ENCODE data around the gene RAB11FIP4.

The RAB11FIP4 gene

GRCh38 chr17:31405890-31406371 is 14.5 kb downstream of the RAB11FIP4 start:
- no peak for DNase-seq (ENCODE audit: low read depth in 2 of 2)

GRCh38 chr17:31408586-31408985 is 17.1 kb downstream of the RAB11FIP4 start:
- DNase-seq (ENCODE audit: low read depth in 2 of 2) = no peak

GRCh38 chr17:31411707-31412285 is 20.3 kb downstream of the RAB11FIP4 start:
- DNase-seq (ENCODE audit: low read depth in 2 of 2) = no peak

- no peak for DNase-seq (ENCODE audit: low read depth in 2 of 2)
These were observed 21.0 kb downstream of the RAB11FIP4 start for GRCh38 chr17:31412511-31412910.

GRCh38 chr17:31413081-31413799 is 21.8 kb downstream of the RAB11FIP4 start:
- DNase-seq (ENCODE audit: low read depth in 2 of 2) = no peak

GRCh38 chr17:31413874-31414549 is 22.5 kb downstream of the RAB11FIP4 start:
- DNase-seq (ENCODE audit: low read depth in 2 of 2) = no peak

GRCh38 chr17:31414550-31414918 is 23.1 kb downstream of the RAB11FIP4 start:
- DNase-seq (ENCODE audit: low read depth in 2 of 2) = no peak

GRCh38 chr17:31415004-31415454 is 23.6 kb downstream of the RAB11FIP4 start:
- no peak for DNase-seq (ENCODE audit: low read depth in 2 of 2)

GRCh38 chr17:31415640-31416502 is 24.4 kb downstream of the RAB11FIP4 start:
- no peak for DNase-seq (ENCODE audit: low read depth in 2 of 2)

GRCh38 chr17:31416503-31416923 is 25.0 kb downstream of the RAB11FIP4 start:
- DNase-seq (ENCODE audit: low read depth in 2 of 2) = no peak

- no peak for DNase-seq (ENCODE audit: low read depth in 2 of 2)
These were observed 25.7 kb downstream of the RAB11FIP4 start for GRCh38 chr17:31417051-31417792.

GRCh38 chr17:31418773-31419350 is 27.4 kb downstream of the RAB11FIP4 start:
- DNase-seq (ENCODE audit: low read depth in 2 of 2) = no peak

GRCh38 chr17:31422443-31422842 is 31.0 kb downstream of the RAB11FIP4 start:
- no peak for DNase-seq (ENCODE audit: low read depth in 2 of 2)

GRCh38 chr17:31424944-31425281 is 33.4 kb downstream of the RAB11FIP4 start:
- no peak for DNase-seq (ENCODE audit: low read depth in 2 of 2)

- DNase-seq (ENCODE audit: low read depth in 2 of 2) = no peak
These were observed 34.0 kb downstream of the RAB11FIP4 start for GRCh38 chr17:31425282-31426040.

- no peak for DNase-seq (ENCODE audit: low read depth in 2 of 2)
These were observed 36.2 kb downstream of the RAB11FIP4 start for GRCh38 chr17:31427684-31428083.

- DNase-seq (ENCODE audit: low read depth in 2 of 2) = no peak
These were observed 36.6 kb downstream of the RAB11FIP4 start for GRCh38 chr17:31428111-31428510.

GRCh38 chr17:31428512-31428911 is 37.0 kb downstream of the RAB11FIP4 start:
- DNase-seq (ENCODE audit: low read depth in 2 of 2) = no peak

GRCh38 chr17:31431098-31431851 is 39.8 kb downstream of the RAB11FIP4 start:
- DNase-seq (ENCODE audit: low read depth in 2 of 2) = no peak
